ENCODE data around the gene RAB5A. TPM values are rescaled to one million over a fixed set of nuclear protein-coding genes. Genes with fewer than 3 reads are reported as not detected.

Gene RAB5A
- total RNA-seq, 6 experiments from 2014 or later: 23.9 to 44.1 (median 30.8) TPM

GRCh38 chr3:19994796-19995195 lies 47.9 kb downstream of the RAB5A start:
- Histone ChIP-seq H3K36me3 (no peaks in the 10 kb centered on the region), H3K4me3 (no peak overlapping the region), H3K4me1 (no peaks in the 10 kb centered on the region), H3K9me3 (no peaks in the 10 kb centered on the region), H3K27me3 (no peaks in the 10 kb centered on the region), H3K27ac (no peak overlapping the region)
- ATAC-seq: no peak
- no peak for DNase-seq
- intact Hi-C loops (cut with DNase I): no loop called here
- WGBS (ENCODE audit: insufficient coverage, low coverage, low lambda C conversion rate, missing lambda C conversion rate): 79% methylated on average over 2 of the region's 2 CpGs
- TF ChIP-seq, protein P1, sequence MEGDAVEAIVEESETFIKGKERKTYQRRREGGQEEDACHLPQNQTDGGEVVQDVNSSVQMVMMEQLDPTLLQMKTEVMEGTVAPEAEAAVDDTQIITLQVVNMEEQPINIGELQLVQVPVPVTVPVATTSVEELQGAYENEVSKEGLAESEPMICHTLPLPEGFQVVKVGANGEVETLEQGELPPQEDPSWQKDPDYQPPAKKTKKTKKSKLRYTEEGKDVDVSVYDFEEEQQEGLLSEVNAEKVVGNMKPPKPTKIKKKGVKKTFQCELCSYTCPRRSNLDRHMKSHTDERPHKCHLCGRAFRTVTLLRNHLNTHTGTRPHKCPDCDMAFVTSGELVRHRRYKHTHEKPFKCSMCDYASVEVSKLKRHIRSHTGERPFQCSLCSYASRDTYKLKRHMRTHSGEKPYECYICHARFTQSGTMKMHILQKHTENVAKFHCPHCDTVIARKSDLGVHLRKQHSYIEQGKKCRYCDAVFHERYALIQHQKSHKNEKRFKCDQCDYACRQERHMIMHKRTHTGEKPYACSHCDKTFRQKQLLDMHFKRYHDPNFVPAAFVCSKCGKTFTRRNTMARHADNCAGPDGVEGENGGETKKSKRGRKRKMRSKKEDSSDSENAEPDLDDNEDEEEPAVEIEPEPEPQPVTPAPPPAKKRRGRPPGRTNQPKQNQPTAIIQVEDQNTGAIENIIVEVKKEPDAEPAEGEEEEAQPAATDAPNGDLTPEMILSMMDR (IDR thresholded peaks at IDR 0.05): no peak
- TF ChIP-seq POLR2A (IDR thresholded peaks at IDR 0.05): no peak

GRCh38 chr3:19997502-19997901 lies 50.6 kb downstream of the RAB5A start:
- DNase-seq (no peak), ATAC-seq (no peak)
- Histone ChIP-seq H3K27ac (no peak overlapping the region), H3K36me3 (no peaks in the 10 kb centered on the region), H3K9me3 (no peaks in the 10 kb centered on the region), H3K4me1 (no peaks in the 10 kb centered on the region), H3K4me3 (no peak overlapping the region), H3K27me3 (no peaks in the 10 kb centered on the region)
- WGBS (ENCODE audit: insufficient coverage, low coverage, low lambda C conversion rate, missing lambda C conversion rate): 78% methylated on average over 4 of the region's 4 CpGs
- intact Hi-C loops (cut with DNase I): no loop called here
- TF ChIP-seq, protein P1 (IDR thresholded peaks at IDR 0.05): no peak
- no peak for TF ChIP-seq POLR2A (IDR thresholded peaks at IDR 0.05)

DNA sequence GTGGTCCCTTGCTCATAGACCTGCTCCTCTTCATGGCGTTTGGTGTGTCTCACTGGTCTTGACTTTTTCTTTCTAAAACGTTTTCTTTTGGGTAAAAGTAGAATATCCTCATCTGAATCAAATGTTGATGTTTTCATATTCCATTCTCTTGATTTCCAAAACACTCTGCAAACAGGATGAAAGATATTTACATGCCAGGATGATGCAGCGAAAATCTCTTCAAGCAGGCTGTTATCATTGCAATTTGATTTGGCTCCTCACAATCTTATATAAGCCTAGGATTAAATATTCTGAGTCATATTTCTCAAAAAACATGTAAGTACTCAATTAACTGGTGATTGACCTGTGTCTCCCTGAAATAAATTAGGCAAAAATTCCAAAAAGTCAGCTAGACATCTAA lies 55.0 kb downstream of the RAB5A start:
- WGBS (ENCODE audit: insufficient coverage, low coverage, low lambda C conversion rate, missing lambda C conversion rate): 60% methylated on average over 3 of the region's 3 CpGs
- Histone ChIP-seq H3K27ac (no peak overlapping the region), H3K9me3 (no peaks in the 10 kb centered on the region), H3K4me3 (no peak overlapping the region), H3K27me3 (no peaks in the 10 kb centered on the region), H3K4me1 (no peaks in the 10 kb centered on the region), H3K36me3 (no peaks in the 10 kb centered on the region)
- intact Hi-C loops (cut with DNase I): no loop called here
- DNase-seq: no peak
- no peak for TF ChIP-seq POLR2A (IDR thresholded peaks at IDR 0.05)
- TF ChIP-seq, protein P1 (IDR thresholded peaks at IDR 0.05): no peak
- ATAC-seq: no peak

DNA sequence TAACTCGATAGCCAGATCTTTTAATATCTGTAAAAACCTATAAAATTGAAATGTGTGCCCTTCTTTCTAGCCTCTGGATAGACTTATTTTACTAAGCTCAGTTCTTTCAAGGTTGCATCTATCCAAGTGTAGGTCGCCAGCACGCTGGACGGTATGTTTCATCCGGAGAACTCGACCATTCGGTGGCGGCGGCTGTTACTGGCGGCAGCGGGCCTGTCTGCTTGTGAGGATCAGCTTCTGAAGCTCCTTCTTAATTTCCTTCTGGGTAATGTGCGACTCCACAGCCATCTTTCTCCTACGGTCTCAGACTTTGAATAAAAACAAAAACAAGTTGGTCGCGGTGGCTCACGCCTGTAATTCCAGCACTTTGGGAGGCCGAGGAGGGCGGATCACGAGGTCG lies 61.1 kb downstream of the RAB5A start:
- no peak overlapping the region for H3K4me3 ChIP-seq
- H3K36me3 ChIP-seq: no peaks in the 10 kb centered on the region
- H3K27me3 ChIP-seq: no peaks in the 10 kb centered on the region
- H3K27ac ChIP-seq: no peak overlapping the region
- DNase-seq: no peak
- H3K9me3 ChIP-seq: no peaks in the 10 kb centered on the region
- no peaks in the 10 kb centered on the region for H3K4me1 ChIP-seq
- intact Hi-C loops (cut with DNase I): no loop called here
- no peak for TF ChIP-seq POLR2A (IDR thresholded peaks at IDR 0.05)
- 91% methylated on average over 17 of the region's 20 CpGs for WGBS (ENCODE audit: insufficient coverage, low coverage, low lambda C conversion rate, missing lambda C conversion rate)
- ATAC-seq: no peak

DNA sequence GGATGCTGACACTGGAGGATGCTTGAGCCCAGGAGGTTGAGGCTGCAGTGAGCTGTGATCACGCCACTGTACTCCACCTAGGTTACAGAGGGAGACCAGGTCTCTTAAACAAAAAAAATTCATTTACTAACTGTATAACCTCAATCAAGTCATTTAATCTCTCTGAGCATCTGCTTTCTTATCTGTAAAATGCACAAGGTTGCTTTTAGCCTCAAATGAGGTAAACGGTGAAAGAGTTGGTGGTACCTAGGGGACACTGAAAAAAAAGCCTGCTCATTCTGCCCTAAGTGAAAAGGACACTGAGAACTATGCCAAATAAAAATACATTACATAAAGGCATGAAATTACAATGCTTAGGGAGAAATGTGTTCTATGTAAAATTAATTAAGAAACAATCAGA lies 61.7 kb downstream of the RAB5A start:
- ATAC-seq: no peak
- 33% methylated on average over 1 of the region's 2 CpGs for WGBS (ENCODE audit: insufficient coverage, low coverage, low lambda C conversion rate, missing lambda C conversion rate)
- no peak for DNase-seq

More for the DNA sequence above, 61.7 kb downstream of the RAB5A start:
- Histone ChIP-seq H3K4me1 (no peaks in the 10 kb centered on the region), H3K4me3 (no peak overlapping the region), H3K27ac (no peak overlapping the region), H3K36me3 (no peaks in the 10 kb centered on the region), H3K9me3 (no peaks in the 10 kb centered on the region), H3K27me3 (no peaks in the 10 kb centered on the region)
- intact Hi-C loops (cut with DNase I): no loop called here
- TF ChIP-seq, protein P1 (IDR thresholded peaks at IDR 0.05): no peak
- TF ChIP-seq POLR2A (IDR thresholded peaks at IDR 0.05): no peak

All from right lobe of liver (tissue), 6 donors.